Tibial nerve (tissue), 3 donors: ENCODE measurements around the gene IL11RA.

Source experiments
- POLR2A ChIP-seq, 2 donors: fragments of 450-650 bp; IDR thresholded peaks; one replicate each; pipeline ENCODE4 v1.6.1; 2017; ENCODE audit warnings: antibody characterized with exemption in 2 of 2, mild to moderate bottlenecking in 2 of 2, moderate library complexity in 2 of 2
- TF ChIP-seq, protein P1 (sequence below), 5 experiments: fragments of 200-600 bp in 3 of 5; fragments of 450-650 bp in 2 of 5; sonication (generic) in 3 of 5; IDR thresholded peaks; one replicate each; pipeline ENCODE4 v1.5.1; 2016 to 2019; ENCODE audit warnings: antibody characterized with exemption in 5 of 5, mild to moderate bottlenecking in 3 of 5, moderate library complexity in 2 of 5

DNA sequence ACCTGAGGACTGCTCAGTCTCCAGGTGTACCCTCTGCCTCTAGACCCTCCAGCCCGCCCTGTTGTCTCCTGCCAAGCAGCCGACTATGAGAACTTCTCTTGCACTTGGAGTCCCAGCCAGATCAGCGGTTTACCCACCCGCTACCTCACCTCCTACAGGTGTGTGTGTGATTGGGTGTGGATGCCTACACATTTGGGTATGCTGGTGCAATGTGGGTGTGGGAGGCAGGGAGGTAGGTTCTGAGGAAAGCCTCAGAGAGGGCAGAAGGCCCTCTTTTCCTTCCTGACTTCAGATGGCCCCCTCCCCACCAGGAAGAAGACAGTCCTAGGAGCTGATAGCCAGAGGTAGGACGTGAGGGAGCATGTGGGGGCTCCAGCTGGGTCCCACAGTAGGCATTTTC lies 5.0 kb downstream of the IL11RA start:
- no peak for TF ChIP-seq POLR2A (IDR thresholded peaks at IDR 0.05)
- TF ChIP-seq, protein P1, sequence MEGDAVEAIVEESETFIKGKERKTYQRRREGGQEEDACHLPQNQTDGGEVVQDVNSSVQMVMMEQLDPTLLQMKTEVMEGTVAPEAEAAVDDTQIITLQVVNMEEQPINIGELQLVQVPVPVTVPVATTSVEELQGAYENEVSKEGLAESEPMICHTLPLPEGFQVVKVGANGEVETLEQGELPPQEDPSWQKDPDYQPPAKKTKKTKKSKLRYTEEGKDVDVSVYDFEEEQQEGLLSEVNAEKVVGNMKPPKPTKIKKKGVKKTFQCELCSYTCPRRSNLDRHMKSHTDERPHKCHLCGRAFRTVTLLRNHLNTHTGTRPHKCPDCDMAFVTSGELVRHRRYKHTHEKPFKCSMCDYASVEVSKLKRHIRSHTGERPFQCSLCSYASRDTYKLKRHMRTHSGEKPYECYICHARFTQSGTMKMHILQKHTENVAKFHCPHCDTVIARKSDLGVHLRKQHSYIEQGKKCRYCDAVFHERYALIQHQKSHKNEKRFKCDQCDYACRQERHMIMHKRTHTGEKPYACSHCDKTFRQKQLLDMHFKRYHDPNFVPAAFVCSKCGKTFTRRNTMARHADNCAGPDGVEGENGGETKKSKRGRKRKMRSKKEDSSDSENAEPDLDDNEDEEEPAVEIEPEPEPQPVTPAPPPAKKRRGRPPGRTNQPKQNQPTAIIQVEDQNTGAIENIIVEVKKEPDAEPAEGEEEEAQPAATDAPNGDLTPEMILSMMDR (IDR thresholded peaks at IDR 0.05), result no peak
